HG03159 (cell line): Measurements from ENCODE around the gene EHD4.
A peak's percentile ranks its signal among the peaks of the same experiment; 100 is the strongest.

ENCODE experiments used
- ATAC-seq: cut with Tn5 transposase; IDR thresholded peaks from one replicate; pipeline ENCODE4 v1.9.1; 2021; ENCODE audit warnings: mild to moderate bottlenecking, moderate library complexity; ENCODE audit not compliant: unreplicated experiment

The EHD4 gene

DNA sequence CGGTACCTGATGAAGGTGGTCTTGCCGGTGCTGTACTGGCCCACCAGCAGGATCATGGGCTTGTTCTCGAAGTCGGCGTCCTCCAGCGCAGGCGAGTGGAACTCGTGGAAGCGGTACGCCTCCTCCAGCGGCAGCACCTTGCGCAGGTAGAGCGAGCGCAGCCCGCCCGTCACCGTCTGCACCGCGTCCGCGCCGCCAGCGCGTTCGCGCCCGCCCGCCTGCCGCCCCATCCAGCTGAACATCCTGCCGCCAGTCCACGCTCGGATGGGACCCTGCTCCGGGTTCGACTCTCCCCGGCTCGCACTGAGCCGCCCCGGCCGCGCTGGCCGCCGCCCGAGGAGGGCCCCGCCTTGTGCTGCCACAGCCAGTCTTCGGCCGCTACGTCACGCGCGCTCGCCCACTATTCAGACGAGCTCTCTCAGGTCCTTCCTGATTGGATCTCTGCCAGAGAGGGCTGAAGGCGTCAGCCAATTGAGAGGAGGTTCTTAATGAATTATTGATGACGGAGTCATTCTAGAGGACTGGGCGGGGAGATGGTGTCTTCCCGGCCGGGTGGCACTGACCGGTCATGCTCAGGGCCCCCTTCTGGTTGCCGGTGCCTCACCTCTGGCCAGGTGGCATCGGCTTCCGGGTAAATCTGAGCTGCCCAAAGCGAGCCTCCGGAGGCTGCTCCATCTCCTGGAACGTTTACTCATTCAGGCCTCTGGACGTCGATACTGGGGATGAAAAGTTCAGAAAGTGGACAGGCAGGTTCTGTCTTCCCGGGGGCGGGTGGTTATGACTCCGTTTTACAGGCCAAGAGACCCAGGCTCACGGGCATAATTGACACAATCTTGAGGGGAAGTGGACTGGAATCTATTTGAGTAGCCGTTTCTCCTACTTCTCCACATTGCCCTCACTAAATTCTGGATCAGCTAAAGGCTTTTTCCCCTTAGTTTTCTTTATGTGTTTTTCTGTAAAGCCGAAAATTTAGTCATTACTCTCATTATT, at the start of gene EHD4:
EHD4 (minus strand) TSS at position 305 of the 990 bp plus-strand sequence; CDS start at position 242, 63 bp downstream.
- peak; percentile 75 for ATAC-seq

- ATAC-seq: no peak
Observed at GRCh38 chr15:42021593-42021992, 49.2 kb upstream of the EHD4 start.

DNA sequence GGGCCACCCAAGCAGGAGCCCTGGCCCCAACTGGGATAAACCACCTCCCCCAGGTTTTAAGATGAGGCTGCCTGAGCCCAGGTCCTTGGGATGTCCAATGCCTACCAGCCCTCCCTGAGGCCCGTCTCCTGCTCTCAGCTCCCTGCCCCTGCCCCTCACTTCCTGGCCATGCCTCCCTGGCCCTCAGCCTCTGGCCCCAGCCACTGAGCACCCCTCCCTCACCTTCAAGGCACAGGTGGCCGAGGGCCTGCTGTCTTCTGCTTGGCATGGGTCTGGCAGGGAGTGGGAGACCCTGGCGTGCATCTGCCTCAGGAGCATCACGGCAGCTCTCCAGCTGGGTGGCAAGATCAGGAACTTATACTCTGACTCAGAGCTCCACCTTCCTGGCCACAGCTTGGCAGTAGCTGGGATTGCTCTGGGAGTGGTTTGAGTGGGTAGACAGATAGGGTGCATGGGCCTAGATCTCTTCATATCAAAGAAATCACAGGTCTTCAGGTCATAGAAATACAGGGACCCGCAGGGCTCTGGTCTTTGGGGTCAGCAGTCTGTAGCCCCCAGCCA, 48.4 kb upstream of the EHD4 start, which contains the start of gene PLA2G4E:
PLA2G4E (minus strand) TSS at position 330 of the 561 bp plus-strand sequence; CDS start at position 318, 12 bp downstream.
- ATAC-seq: no peak

DNA sequence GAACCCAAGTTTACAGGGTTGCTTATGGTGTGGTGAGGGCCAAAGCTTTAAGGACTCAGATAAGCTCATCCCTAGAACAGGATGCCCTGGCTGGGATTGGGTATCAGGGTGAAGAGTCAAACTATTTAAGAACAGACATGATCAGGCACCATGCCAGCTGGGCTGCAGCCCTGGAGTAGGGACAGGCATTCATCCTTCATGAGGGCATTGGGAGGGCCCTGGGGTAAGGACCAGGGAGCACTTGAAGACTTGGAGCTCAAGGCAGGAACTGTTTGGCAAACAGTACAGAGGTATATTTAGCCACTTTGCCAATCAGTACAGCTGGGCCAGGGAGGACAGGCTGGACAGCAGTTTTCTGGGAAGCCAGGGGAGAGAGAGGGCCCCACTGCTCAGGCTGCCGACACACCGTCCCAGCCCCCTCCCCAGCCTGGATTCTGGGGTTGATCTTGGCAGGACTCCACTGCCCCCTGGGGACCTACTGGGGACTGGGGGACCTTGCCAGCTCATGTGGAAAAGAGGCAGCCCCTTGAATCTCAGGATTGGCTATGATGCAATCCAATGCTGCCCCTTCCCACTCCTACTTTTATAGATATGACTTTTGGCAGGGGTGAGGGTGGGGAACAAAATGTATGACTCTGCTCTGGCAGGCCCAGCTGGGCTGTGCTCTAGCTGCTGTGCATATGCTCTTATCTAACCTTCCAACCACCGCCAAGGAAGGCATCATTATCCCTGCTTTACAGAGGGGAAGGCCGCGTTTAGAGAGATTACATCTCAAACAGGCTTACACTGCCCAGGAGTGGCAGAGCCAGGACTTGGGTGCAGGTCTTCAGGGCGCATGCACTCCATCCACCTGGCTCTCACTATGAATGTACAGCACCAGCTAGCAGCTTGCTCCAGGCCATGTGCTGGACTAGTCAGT, 46.2 kb upstream of the EHD4 start:
- ATAC-seq: no peak

DNA sequence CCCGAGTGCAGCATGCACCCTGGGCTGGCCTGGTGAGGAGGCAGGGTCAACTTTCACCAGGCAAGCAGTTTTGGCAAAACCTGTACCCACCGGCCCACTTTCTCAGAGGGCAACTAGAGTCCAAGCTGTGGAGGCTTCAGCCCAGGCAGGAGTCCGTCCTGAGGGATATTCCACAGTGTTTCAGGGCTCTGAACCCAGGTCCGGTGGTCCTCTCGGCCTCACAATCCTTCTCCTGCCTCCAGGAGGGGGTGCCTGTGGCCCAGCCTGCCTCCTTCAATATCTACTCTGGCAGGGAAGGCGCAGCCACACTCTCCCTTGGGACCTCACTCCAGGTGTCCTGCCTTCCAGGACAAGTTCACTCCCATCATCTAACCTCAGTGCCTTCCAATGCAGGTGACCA, 44.6 kb upstream of the EHD4 start:
- no peak for ATAC-seq

GRCh38 chr15:42014406-42014805, 42.0 kb upstream of the EHD4 start:
- no peak for ATAC-seq

GRCh38 chr15:42012928-42013482, 40.6 kb upstream of the EHD4 start:
- no peak for ATAC-seq

DNA sequence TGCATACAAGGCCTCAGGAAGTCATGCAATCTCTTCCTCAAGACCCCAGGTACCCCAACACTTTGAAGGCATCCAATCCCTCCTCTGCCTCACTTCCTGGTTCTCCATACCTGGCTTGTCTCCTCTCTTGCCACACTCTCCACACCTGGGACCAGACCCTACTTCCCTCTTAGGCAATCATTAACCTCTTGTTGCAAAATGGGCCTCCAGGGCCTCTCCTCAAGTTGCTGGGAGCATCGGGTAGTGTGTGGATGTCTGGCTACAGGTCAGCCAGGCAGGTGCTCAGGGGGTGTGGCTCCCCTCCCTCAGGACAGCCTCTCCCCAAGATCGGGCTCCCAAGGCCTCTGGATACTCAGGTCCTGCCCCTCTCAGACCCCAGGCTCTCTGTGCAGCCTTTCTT, 39.9 kb upstream of the EHD4 start:
- no peak for ATAC-seq

- ATAC-seq: no peak
Observed at GRCh38 chr15:42011074-42011473, 38.7 kb upstream of the EHD4 start.

GRCh38 chr15:42010434-42010833, 38.1 kb upstream of the EHD4 start:
- no peak for ATAC-seq

DNA sequence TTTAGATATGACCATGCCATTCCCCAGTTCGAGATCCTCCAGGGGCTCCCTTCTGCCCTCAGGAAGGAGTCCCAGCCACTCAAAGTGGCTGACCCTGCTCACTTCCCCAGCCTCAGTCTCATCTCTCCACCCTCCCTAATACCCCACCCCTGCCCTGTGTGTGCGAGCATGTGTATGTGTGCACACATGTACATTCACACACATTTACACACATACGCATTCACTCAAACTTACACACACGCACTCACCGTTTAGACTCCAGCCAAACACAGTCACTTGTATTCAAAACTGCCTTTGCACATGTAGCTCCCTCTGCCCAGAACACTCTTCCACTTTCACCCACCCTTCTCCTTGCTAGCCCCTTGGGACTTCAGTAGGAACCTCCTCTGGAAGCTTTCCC, 37.1 kb upstream of the EHD4 start:
- no peak for ATAC-seq

- no peak for ATAC-seq
Observed at GRCh38 chr15:42009022-42009421, 36.7 kb upstream of the EHD4 start.

DNA sequence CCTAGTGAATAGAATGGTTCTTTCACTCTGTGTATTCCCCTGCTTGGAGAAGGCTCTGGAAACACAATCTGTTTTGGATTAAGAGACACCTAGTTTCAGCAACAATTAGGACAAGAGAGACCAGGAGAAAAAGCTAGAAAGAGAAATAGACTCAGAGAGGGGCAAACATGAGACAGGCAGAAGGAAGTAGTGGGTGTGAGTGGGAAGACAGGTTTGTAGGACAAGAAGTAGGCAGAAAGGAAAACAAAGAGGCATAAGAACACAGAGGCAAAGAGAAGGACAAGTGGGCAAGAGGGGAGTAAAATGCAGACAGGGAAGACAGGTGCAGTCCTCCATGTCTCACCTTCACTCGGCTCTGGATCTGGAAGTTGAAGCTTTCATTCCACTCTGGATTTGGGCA, 35.0 kb upstream of the EHD4 start:
- no peak for ATAC-seq

GRCh38 chr15:42002333-42002732, 30.0 kb upstream of the EHD4 start:
- ATAC-seq: no peak

GRCh38 chr15:42001236-42001635, 28.9 kb upstream of the EHD4 start:
- no peak for ATAC-seq

DNA sequence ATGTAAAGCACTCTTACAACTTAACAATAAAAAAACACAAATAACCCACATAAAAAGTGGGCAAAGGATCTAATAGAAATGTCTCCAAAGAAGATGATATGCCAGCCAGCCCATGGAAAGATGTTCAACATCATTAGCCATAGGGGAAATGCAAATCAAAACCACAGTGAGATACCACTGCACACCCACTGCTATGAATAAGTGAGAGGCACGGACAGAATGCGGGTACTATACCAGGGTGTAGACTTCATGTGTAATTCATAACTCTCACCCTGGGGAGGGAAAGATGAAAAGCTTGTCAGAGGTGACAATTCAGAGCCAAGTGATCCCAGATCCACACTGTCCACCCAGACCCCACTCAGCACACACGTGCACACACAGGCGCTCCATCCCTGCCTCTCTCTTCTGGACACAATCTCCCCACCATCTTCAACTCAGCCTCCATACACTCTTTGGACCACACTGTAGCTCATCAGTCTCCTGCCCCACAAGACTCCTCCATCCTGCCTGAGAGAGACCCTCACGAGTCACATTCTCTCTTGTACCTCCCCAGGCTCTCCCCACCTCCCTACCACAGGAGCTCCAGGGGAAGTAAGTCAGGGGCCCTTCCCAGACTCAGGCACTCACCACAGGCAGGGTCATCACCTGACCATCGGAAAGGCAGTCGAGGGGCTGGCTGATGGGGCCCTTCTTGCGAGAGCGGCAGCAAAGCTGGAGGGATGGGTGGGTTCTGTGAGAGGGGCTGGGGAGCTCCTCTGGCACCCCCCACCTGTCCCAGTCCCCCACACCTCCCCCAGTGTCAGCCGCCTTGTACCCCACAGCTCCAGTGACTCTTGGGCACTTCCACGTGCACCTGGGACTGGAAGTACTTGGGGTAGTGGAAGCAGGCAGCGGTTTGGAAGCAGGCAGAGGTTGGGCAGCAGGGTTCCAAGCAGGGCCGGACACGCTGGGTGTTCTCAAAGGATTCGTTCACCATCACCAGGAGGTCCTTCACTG, 27.2 kb upstream of the EHD4 start:
- no peak for ATAC-seq

DNA sequence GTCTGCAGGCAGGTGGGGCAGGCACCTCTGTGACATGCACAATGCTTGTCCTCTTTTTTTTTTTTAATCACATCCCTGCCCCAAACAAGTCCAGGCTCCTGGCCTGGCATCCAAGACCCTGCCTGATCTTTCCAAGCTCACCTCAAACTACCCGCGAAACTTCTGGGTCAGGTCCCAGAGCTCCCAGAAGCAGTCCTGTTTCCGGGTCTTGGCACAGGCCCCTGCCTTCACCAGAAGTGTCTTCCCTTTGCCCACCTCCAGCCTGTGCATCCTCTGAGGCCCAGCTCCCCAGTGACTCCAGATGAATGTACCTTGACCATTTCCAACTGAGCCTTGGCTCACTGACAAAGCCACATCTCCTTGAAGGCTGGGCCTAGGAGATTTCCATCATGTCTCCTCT, 25.5 kb upstream of the EHD4 start:
- ATAC-seq: no peak

DNA sequence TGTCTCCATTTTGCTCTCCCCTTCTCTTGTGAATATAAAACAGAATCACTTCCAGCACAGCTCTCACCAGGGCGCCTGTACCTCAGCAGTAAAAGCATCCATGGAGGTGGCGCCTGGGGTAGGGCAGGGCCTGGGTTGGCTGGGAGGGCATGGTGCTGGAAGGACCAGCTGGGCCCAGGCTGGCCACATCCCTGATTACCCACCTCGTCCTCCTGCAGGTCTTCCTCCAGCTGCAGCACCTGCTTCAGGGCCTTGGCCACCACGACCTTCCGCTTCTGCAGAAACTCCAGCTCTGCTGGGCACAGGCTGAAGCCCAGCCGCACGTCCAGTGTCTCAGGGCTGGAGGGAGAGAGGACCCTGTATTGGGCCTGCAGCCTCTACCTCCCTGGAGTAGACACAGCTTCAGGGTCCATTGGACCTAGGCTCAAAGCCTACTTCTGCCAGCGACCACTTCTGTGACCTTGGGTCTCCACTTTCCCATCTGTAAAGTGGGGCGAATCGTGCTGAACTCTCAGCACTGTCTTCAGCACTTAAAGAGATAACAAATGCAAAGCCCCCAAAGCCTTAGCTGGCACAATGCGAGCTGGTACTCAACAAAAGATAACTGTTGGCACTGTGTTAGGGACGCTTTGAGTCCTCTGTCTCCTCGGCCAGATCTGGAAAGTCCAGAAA, 24.7 kb upstream of the EHD4 start:
- no peak for ATAC-seq

DNA sequence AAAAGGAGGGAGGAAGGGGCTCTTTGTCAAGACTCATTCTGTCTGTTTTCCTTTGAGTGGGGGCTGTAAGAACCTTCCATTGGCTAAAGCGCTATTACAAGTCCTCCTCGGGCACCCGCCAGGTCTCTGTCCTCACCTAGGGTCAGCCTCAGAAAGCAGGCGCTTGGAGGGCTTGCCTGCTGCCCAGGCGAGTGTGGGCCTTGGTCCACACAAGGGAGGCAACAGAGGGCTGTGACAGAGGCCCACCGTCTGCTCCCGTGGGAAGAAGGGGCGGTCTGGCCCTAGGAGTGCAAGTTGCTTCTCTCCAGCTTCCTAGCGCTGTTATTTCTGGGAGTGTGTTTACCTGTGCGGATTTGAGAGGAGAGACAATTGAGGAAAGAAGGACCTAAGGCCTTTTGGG, 24.0 kb upstream of the EHD4 start:
- no peak for ATAC-seq
